Glomerular visceral epithelial cell (primary cell): ENCODE data around the gene ZNF638.
"Not testable (repeated sequence)": the region's sequence is repeated elsewhere in the genome, so short reads cannot be mapped to it uniquely, and the experiment has no call there.

Source experiments
- DNase-seq: peaks from one replicate; pipeline ENCODE4 v3.0.0-alpha.2; 2016; ENCODE audit errors: extremely low spot score

Gene ZNF638

GRCh38 chr2:71331581-71332434, at the start of gene ZNF638:
Gene ZNF638 (plus strand): TSS chr2:71331782. CDS start chr2:71348955, 17,173 bp downstream.
- peak; percentile 91 for DNase-seq

GRCh38 chr2:71281950-71282349, 49.6 kb upstream of the ZNF638 start:
- no peak for DNase-seq

GRCh38 chr2:71282493-71282892, 49.1 kb upstream of the ZNF638 start:
- DNase-seq: no peak

GRCh38 chr2:71283131-71283530, 48.5 kb upstream of the ZNF638 start:
- DNase-seq: no peak

GRCh38 chr2:71285706-71286105, 45.9 kb upstream of the ZNF638 start:
- DNase-seq: no peak

- DNase-seq: no peak
Measured at GRCh38 chr2:71291398-71291797, 40.2 kb upstream of the ZNF638 start.

GRCh38 chr2:71292159-71292558, 39.4 kb upstream of the ZNF638 start:
- DNase-seq: no peak

GRCh38 chr2:71298914-71299313, 32.7 kb upstream of the ZNF638 start:
- no peak for DNase-seq

GRCh38 chr2:71299507-71299906, 32.1 kb upstream of the ZNF638 start:
- DNase-seq: peak; percentile 37

GRCh38 chr2:71303849-71304248, 27.7 kb upstream of the ZNF638 start:
- no peak for DNase-seq

GRCh38 chr2:71306762-71307161, 24.8 kb upstream of the ZNF638 start:
- peak; percentile 9 for DNase-seq

GRCh38 chr2:71313016-71313766, 18.4 kb upstream of the ZNF638 start:
- DNase-seq: no peak

- no peak for DNase-seq
Measured at GRCh38 chr2:71317060-71317459, 14.5 kb upstream of the ZNF638 start.

- not testable (repeated sequence) for DNase-seq
Measured at GRCh38 chr2:71317900-71318299, 13.7 kb upstream of the ZNF638 start.

GRCh38 chr2:71323386-71323785, 8.2 kb upstream of the ZNF638 start:
- no peak for DNase-seq

GRCh38 chr2:71326968-71327367, 4.6 kb upstream of the ZNF638 start:
- DNase-seq: no peak

GRCh38 chr2:71327916-71328315, 3.7 kb upstream of the ZNF638 start:
- no peak for DNase-seq

- DNase-seq: no peak
Measured at GRCh38 chr2:71330155-71330554, 1.4 kb upstream of the ZNF638 start.

- DNase-seq: no peak
Measured at GRCh38 chr2:71330585-71331330, 824 bp upstream of the ZNF638 start.

- not testable (repeated sequence) for DNase-seq
Measured at GRCh38 chr2:71331331-71331580, 326 bp upstream of the ZNF638 start.

GRCh38 chr2:71332435-71332796, 834 bp downstream of the ZNF638 start:
- DNase-seq: no peak

- DNase-seq: no peak
Measured at GRCh38 chr2:71333619-71334018, 2.0 kb downstream of the ZNF638 start.

- no peak for DNase-seq
Measured at GRCh38 chr2:71336384-71336783, 4.8 kb downstream of the ZNF638 start.
